DMS114 treated with DMSO at 0.1 percent for 48 hours (cell line): Measurements from ENCODE around the gene CACNA1S.

ENCODE experiments used
- DNase-seq: peaks from one replicate; lab custom pipeline; 2025; ENCODE audit not compliant: unreplicated experiment; lab: John Stamatoyannopoulos, UW

The CACNA1S gene

DNA sequence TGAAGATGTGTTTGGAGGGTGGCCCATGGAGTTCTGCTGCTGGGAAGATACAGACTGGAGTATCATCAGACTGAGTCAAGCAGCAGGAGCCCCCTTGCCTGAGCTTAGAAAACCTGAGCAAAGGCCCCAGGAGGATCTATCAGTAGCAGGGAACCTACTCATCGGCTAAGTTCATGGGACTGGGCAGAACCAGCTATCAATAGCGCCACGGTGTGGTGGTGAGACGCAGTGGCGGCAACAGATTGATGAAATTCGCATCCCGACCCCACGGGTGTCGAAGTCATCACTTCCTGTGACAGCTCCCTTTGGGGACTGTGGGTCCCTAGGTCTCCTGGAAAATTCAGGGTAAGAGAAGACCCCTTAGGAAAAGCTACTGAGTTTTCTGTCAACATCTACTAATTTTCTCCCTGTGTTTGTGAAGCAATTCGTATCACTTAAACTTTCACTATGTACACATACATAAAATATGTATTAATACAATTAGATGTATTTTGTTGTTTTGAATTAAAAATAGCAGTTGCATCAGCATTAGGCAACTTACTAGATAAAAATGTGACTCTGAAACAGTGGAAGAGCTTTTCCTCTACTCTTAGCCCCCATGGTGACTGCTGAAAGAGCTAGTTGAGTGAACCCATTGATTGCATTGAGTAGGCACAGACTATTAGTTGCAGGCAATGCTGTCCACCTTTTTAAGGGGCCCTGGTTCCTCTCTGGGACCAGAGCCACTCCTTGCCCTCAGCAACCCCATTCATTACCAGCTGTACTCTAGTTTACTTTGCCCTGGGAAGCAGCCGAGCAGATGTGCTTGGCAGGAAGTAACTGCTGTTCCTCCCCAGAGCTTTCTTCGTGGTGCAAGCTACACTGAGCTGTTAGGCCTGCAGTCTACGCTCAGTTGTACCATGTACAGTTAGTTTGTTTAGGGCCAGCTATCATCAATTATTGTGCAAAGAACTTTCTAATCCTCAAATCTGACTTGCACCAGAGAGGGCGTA, 7.3 kb upstream of the CACNA1S start:
- DNase-seq = no peak

DNA sequence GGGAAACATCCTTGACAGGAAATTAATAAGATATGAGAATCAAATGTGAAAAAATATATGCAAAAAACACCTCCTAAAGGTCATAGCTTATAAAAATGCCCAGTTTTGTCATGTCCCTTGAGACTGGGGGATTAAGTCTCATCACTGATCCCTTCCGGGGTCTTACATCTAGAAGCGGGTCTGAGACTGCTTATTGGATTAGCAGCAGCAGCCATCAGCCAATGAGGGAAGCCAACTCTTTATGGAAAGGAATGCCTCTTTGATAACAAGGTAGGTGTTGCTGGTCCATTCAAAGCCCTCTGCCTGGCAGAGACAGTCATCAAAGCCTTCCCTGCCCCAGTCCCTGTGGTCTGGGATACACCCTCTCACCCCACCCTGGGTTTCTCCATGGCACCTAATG, 3.9 kb upstream of the CACNA1S start:
- DNase-seq = no peak

DNA sequence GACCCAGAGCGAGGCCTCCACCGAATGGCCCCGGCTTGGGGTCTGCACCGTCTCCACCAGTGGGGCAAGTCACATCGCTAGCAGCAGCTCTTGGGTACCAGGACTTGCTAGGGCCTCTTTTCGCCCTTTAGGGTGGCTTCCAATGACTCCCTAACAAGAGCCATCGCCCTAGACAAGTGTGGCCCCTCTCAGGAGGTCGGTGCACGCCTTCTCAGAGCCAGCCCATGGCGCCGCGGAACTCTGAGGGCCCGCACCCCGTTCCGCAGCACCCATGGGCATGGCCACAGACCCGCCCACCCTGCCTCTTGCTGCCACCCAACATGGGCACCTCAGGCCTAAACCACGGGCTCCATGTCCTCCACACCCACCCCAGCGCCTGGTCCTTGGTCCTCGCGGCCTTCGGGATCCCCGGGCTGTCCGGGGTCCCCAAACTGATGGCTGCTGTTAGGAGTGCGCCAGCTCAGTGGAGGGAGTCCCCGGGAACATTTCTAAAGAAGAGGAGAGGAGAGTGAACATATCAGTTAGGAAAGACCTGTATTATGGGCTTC, 3.2 kb upstream of the CACNA1S start:
- DNase-seq = no peak

DNA sequence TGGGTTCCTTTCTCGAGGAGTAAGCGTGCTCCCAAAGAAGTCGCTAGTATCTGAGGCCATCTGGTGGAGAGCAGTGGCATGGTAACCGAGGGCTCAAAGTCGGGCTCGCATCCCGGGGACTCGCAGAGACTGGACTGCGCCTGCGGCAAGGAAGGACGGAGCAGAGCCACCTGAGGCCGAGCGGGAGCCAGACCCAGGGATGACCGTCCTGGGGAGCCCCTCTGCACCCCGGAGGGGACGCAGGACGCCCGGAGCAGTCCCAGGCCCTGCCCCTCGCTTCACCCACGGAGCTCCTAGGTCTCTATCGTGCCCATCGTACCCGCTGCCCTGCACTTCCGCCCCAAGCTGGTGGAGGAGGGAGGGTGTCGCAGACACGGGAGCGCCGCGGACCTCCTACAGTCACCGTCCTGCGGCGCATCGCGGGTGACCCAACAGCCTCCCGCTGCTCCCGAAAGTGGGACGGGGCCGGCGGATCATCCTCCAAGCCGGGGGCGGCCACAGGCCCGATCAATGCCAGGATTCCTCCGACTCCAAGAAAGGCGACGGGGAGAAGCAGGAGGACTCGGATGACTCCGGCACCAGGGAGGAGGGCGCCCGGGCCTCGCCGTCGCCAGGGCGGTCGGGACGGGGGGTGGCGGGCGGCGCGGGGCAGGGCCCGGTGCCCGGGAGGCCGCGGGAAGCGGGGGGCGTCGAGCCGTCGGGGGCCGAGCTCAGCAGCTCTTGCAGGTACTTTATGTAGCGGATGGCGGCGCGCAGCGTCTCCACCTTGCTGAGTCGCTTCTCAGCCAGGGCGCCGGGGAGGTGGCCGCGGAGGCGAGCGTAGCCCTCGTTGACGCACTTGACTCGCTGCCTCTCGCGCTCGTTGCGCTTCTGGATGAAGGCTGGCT, 2.3 kb upstream of the CACNA1S start:
- DNase-seq = peak; percentile 90

DNA sequence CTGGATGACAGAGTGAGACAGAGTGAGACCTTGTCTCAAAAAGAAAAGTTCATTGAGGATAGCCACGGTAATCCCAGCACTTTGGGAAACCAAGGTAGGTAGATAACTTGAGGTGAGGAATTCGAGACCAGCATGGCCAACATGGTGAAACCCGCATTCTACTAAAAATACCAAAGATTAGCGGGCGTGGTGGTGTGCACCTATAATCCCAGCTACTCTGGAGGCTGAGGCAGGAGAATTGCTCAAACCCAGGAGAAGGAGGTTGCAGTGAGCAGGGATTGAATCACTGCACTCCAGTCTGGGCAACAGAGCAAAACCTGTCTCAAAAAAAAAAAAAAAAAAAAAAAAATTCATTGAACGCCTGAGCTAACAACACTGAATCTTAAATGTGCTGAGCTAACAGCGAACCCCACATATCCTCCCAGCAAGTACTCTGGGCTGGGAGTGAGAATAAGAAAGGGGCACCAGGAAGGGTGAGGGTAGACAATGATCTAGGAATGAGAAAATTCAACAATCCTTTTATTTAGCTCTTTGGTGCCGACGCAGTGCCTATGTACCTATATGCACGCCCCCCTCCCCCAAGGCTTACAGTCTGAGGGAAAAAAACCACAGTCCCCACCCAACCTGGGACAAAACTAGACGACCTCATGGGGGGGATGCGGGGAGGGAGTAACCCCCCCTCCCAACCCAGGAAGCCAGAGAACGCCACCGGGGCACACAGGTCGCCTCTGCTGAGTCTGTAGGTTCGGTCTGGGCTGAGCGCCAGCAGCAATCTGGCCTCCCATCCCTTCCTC, 1.4 kb upstream of the CACNA1S start:
- DNase-seq = no peak

DNA sequence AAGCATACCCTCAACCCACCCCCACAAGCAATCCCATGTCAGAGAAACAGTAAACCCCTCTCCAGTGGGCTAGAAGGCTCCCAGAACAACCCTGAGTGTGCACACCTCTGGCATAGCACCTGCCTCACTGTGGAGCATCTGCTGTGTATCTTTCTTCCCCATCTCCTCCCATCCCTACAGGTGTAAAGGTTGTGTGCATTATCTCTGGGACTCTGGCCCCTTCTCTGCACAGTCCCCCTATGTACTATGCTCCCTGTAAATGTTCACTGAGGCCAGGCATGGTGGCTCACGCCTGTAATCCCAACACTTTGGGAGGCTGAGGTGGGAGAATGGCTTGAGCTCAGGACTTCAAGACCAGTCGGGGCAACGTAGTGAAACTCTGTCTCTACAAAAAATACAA, 700 bp upstream of the CACNA1S start:
- DNase-seq = no peak

DNA sequence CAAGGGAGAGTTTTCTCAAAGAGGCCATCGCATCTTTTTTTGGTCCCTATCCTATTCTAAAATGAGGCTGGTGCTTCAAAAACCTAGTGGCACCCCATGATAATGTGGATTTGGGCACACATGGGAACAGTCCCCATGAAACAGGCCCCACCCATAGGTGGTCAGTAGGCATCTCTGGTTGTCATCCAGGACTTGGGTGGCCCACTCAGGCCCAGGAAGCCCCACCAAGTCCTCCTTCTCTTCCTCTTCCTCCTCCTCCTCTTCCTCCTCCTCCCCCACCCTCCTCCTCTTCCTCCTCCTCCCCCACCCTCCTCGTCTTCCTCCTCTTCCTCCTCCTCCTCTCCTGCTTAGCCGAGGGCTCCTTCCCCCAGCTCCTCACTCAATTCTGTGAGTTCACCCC, 554 bp downstream of the CACNA1S start:
- DNase-seq = no peak

DNA sequence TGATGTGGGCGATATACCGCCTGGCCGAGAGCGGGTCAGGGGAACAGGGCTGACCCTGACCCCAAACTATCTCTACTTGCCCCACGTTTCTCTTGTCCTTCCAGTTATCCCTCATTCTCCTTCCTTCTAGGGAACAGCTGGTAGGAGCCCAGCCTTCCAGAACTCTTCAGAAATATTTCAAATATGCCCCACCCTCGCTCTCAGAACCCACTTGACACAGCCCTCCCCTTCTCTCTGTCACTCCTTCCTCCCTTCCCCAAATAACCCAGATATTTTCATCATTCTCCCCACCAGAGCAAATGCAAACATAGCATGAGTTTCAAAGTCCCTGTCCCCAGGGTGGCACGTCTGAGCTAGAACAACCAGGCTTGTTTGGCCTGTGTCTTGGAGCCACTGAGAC, 1.1 kb downstream of the CACNA1S start:
- no peak for DNase-seq

DNA sequence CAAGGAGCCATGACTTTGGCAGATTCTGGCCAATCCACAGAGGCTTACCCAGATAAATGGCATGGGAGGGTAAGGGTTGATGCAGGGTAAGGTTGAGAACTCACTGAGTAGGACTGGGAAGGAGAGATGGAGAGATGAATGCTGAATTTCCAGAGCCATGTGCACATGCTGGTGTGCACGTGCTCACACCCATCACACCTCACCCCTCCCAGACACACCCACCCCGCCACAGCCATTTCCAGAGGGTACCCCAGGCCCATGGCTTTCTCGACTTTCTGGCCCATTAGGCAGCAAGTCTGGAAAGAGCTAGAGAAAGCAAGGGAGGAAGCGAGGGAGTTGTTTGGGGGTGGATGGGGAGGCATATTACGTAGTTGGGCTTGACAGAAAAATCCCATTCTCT, 1.6 kb downstream of the CACNA1S start:
- no peak for DNase-seq

DNA sequence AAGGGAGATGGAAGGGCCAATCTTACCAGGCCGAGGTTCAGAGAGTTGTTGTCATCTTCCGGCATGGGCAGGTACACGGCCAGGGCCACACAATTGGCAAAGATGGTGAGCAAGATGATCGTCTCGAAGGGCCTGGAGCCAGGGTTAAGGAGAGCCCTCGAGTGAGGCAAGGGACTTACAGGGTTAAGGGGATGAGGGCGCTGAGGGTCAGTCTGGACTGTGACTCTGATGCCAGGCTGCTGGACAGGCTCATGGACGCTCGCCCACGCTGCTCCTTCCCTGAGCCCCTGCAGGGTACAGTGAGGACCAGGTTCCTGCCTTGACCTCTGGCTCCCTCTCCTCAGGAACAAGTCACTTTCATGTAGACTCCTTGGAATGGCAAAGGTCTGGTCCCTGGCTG, 2.1 kb downstream of the CACNA1S start:
- DNase-seq = no peak

DNA sequence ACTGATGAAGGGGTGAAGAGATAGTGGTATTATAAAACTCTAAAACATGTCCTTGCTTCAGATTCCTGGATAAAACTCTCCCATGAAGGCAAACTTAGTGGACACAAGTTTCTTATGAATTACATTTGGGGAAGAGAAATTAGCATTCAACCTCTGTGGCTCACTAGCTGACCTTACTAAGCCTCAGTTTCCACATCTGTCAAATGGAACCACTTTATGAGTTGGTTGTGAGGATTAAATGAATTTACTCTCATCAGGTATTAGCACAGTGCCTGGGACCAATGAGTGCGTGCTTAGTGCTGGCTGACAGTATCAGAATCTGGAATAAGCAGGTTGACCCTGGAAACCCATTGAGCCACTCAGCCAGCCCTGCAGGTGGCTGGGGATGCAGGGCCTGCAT, 2.6 kb downstream of the CACNA1S start:
- no peak for DNase-seq

DNA sequence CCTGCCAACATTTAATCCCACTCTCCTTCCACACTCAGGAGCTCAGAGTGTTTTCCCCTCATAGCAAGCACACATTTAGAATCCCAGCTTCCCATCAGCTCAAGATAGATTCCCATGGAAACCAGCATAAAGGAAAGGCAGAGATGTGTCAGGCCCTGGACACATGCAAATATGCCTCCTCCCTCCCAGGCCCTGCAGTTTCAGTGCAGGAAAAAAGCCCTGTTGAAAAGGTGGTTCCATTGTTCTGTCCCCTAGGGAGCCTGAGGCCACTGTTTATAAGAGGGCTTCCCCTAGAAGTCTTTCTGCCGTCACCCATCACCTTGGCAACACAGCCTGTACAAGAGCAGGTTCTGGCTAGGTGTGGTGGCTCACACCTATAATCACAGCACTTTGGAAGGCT, 3.6 kb downstream of the CACNA1S start:
- DNase-seq = no peak

DNA sequence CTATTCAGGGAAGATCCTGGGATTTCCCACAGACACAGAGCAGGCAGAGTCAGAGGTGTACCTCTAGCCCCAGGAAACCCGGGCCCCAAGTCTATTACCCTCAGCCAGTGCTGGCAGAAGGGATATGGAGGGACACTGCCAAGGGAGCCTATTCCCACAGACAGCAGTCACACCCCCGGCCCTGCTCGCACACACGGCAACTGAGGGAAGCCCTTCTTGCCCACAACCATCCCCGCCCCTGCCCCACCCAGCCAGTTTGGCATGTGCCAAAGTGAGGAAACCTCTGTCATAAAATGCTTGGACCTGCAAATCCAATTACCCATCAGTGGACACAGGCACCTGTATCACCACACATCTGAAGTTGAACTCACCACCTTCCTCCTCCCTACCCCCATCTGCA, 6.5 kb downstream of the CACNA1S start:
- no peak for DNase-seq

DNA sequence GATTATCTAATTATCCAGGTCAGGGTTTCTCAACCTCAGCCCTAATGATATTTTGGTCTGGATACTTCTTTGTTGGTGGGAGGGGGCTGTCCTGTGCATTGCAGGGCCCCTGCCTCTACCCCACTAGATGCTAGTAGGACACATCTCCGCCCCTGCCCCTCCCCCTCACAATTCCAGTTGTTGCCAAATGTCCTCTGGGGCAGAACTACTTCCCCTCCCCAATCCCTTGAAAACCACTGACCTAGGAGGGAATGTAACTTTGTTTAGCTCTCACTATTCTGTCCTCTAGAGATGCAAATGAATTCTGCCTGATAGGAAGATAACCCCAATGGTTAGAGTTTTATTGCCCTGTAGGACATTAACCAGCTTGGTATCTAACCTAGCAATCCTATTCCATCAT, 8.1 kb downstream of the CACNA1S start:
- no peak for DNase-seq

DNA sequence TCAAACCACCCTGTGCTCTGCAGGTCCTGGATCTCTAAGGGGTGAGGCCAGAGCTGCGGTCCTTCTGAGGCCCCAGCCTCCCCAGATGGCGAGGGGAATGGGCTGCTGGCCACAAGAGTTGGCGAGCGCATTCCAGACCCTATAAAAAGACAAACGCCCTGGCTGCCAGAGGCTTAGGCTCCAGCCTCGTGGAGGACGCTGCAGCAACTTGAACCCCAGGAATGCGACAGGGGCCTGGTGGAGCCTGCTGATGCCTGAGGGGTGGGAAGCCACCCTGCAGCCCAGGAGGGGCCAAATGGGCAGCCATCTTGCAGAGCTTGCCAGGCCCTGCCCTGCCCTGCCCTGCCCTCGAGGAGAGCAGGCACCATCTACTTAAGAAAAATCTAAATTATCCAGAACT, 8.6 kb downstream of the CACNA1S start:
- DNase-seq = no peak

DNA sequence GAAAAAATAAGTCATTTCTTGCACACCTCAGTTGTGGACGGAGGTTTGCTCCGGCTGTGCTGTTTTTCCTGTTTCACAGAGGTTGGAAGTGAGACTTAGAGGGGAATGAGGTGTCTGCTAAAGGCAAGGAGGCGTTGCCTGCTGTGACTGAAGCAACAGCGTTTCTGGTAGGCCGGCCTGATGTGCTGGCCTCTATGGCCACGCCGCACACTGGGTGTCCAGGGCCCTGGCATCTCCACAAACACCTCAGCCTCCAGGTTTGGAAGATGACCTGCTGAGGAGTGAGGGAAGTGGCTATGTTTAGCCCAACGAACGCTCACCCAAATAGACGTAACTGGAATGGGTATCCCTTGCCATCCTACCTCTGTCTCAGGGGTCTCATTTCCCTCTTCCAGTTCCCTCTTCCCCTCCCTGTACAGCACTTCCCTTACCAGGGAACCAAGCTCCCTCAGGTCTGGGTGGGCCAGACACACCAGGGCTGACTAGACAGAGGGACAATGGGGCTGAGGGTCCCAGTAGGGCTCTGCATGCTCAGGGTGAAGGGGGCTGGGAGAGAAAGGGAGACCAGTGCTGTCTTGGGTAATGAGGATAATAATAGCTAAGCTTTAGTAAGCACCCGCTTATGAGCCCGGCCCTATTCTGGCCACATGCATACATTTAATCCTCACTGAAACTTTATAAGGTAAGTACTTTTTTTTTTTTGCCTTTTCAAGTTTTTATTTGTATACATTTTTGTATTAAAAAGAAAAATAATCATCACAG, 11.9 kb downstream of the CACNA1S start:
- no peak for DNase-seq

DNA sequence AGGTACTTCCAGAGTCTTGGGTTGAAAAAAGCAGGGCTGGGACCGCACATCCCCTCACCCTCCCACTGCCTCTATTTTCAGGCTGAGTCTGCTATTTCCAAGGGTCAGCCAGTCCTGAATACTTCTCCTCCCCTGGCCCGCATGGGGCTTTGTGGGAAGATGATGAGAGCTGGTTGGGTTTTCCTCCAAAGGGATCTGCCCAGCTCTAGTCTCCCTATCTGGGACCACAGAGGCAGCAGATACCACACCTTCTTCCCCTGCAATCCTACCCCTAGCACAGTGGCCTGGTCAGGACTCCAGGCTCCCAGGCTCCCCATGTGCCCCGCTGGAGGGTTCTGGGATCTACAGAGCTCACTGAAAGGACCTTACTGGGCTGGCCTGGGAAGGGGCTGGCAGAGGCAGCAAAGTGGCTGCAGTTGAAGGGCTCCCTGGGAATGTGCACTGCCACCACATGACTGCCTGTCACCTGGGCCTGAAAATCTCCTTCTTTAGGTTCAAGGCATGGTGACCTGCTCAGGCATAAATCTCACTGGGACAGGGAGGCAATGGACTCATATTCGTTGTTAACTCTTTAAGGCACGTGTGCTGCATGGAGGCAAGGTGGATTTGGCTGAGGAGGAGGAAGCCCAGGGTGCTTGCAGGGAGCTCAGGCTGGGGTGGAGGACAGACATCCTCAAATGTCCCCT, 13.1 kb downstream of the CACNA1S start:
- DNase-seq = no peak

DNA sequence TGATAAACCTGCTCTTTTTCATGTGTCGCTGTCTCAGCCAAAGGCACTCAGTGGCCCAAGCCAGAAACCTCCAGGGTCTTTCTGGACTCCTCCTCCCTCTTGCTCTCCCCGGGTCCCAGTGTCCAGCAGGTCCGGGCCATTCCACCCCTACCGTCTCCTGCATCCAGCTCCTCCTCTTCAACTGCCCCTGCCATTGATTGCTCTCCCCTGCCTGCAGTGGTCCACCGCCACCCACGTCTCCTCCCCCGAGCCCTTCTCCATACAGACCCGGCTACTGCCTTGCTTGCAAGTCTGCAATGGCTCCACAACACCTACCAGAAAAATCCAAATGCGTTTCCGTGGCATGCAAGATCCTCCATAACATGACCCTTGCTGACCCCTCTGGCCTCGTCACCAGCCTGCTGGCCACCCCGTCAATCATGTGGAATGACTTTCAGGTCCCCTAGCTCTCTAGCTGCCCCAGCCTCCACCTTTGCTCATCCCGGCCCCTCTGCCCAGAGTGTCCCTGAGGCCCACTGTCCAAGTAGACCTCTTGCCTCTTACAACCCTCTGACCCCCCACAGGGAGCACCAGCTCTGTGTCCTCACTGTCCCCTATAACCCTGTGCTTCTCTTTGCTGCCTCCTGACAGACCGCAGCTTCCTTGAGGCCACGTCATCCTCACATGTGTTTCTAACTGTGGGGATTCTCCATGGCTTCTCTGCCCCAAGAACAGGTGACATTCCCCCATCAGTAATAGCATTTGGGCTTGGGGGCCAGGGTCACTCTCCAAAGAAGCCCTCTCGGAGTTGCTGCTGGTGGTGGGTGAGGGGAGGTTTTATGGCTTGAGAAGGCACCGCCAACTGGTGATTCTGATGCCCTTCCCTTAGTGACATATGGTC, 15.0 kb downstream of the CACNA1S start:
- no peak for DNase-seq

DNA sequence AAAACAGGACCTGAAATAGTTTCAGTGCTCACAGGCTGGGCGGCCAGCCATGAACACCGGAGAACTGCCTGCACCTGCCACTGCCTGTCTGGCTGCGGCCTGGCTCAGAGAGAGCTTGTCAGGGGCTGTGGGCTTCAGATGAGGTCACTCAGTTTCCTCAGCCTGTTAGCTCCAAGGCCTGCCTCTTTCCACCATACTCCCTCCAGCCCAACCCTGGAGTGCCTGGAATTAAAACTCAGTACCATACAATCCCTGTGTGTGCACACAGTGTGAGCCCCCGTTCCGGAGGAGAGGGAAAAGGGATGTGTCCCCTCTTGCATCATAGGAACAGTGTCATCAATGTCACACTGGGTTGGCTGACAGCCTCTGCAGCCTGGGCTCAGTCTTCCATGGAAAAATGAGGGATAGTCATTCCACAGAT, 16.2 kb downstream of the CACNA1S start:
- DNase-seq = no peak
